Middle frontal gyrus (tissue), 1 donor: Measurements from ENCODE around the gene CHST15.

Experiments used
- DNase-seq: peaks from one replicate; pipeline ENCODE4 v3.0.0-alpha.2; 2015; ENCODE audit warnings: low spot score; ENCODE audit errors: extremely low spot score

CHST15 gene

DNA sequence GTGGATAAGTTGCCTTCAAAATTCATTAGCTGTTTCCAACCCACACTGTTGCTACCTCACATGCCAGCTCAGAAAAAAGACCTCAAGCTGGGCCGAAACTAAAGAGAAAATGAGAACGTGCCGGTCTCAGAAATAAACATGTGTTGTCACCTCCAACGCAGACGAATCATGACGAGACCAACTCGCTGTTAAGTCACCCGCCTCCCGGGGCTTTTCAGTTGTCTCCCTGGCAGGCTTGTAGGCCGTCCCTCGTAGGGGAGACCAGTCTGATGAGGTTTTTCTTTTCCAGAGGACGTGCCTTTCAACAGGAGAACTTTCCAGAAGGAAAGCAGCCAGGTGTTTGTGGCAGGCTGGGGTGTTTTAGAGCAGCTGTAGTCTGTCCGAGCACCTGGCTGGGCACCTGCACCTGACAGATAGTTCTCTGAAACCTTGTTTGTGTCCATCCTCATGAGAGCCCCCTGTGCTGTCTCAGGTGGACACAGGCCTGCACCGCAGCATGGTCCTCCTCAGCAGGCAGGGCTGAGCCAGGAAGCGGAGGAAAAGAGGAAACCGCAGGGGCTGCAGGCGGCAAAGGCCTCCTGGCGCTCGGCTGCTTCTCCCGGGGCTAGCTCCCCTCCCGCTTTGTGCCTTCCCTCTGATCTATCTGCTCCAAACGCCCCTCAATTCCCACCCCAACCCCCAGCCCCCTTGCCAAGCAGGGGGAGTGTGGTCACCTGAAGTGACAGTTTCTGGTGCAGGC lies 78.8 kb downstream of the CHST15 start:
- no peak for DNase-seq

DNA sequence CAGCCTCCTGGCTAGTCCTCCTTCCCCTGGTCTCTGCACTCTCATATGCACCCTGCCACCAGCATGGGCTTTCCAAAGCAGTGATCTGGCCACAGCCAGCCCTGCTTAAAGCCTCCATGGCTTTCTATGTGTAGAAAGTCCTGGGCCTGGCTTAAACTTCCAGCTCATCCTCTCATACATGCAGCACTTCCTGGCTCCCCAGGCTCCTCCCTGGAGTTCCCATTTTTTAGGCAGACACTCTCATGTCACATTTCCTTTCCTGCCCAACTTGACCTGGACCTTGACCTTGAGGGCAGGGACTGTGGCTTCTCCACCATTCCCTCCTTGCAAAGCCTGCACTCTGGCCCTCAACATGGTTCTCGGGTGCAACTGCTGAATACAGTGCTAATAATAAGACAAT lies 79.5 kb downstream of the CHST15 start:
- DNase-seq = no peak

DNA sequence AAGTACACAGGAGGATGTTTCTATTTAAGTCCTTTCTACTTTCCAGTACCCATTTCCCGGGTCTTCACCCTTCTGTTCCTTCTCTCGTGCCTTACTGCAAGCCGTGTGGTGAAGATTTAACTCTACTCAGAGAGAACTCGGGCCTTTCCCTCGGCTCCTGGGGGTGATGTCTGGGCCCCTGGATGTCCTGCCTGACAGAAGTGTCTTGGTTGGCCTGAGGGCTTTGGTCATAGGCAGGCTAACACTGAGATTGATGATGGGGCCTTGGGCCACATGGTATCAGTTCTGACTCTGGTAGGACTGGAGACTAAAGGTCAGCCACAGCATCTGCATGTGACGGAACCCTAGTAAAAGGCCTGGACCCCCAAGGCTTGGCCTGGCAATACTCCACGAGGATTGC lies 80.4 kb downstream of the CHST15 start:
- DNase-seq = no peak

DNA sequence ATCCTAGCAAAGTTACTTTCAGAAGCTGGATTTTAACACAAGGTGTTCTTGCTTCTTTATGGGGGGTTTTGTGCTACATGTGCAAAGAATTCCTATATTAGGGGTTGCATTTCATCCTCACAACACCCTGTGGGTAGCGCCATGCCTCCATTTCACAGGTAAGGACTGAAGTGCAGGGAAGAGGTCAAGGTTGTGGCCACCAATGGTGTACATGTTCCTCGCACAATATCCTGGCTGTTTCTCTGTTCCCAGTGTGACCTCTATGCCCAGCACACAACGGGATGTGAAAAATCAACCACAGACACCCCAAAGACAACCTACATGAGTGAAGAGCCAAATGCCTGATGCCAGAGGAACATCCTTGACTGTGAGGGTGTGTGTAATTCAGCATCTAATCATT lies 80.8 kb downstream of the CHST15 start:
- DNase-seq = no peak

DNA sequence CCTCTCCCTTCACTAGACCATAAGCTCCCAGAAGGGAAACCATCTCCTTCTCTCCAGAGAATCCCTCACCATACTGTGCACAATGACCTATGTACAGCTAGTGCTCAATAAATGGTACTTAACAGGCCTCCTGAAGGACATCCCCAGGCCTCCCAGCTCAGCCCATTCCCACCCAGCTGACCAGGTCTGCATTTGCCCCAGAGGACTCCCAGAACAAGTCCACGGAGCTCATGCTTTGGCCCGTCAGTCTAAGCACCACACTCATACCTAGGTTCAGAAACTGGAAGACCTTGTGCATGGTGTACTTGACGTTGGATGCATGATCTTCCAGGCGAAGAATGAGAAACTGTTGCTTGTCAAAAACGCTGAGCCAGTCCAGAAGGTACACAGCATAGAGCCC lies 81.3 kb downstream of the CHST15 start:
- no peak for DNase-seq

DNA sequence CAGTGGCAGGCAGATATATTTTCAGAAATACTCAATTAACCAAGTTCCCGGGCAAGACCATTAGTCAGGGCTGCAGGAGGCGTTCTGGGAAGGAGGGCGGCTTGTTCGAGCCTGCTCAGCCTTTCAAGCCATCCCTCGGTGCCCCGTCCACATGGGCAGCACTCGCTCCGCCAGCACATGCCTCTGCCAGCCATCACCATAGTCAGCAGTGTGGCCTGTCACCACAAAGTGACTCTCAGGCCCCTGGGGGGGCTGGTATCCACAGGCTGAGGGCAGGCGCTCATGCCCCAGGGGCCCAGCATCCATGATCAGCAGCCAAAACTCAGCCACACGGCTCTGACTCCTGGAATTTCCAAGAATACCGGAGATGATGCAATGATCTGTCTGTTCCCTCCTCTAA lies 81.9 kb downstream of the CHST15 start:
- DNase-seq = no peak

DNA sequence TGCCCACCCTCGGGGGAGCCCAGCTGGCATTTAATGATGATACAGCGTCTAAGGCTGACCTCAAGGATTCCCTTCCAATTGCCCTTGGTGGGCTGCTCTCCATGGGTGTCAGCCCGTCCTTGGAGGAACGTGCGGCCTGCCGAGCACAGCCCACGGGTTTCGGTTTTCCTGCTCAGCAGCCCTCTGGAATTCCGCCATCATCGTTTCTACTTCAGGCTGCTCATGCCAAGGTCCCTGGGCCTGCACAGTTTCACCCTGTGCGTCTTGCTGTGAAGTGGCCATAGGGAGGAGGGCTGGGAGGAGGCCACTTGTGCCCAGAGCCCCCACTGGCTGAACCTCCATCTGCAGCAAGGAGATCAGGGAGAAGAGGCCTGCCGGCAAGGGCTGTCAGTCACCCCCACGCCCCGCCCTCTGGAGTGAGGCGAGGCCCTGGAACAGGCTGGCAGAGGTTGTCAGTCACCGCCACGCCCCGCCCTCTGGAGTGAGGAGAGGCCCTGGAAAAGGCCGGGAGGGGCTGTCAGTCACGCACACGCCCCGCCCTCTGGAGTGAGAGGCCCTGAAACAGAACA lies 82.8 kb downstream of the CHST15 start:
- no peak for DNase-seq

DNA sequence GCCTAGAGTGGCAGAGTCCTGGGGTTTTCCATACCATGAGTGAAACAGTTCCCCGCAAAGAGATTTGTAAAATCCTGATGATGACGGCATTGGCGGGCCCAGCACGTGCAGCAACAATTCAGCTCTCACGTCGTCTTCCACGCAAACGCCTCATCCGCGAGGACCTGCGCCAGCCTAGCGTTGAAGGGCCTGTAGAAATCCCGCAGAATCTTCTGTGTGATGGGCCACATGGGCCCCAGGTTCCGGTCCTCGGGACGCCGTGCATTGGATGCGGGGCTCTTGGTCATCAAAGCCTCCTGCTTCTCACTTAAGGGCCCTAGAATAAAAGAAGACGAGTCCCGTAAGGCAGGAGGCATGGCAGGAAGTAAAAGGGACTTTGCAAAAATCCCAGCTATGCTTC lies 83.4 kb downstream of the CHST15 start:
- no peak for DNase-seq

DNA sequence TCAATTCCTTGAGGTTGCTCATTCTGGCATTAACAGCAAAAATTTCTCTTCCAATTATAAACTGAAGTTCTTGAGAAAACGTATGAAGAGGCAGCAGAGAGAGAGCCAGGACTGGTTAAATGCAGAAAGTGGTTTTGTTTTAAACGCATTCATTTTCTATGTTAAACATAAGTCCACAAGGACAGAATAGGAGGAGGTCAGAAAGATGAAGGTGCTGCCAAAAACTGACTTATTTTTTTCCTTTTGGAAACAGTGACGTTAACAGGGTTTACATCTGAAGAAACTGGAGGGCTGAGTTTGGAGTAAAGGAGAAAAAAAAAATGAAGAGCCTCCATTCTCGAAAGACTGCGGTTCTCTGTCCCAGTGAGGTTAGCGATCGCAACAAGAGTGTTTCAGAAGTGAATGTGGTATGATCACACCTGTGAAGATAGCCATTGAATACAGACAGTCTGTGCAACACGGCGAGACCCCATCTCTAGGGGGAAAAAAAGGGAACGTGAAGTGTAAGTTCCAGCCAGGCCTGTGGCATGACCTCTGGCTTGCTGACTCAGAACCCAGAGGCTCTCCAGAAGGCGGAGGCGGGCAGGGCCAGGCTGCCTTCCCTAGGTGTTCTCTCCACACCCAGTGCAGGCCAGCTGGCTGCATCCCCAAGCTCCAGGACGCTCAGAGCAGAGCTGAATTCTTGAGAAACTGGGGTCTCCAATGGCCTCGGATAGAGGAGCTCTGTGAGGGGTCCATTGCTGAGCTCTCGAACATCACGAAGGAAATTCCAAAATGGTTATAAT lies 84.0 kb downstream of the CHST15 start:
- DNase-seq = no peak

DNA sequence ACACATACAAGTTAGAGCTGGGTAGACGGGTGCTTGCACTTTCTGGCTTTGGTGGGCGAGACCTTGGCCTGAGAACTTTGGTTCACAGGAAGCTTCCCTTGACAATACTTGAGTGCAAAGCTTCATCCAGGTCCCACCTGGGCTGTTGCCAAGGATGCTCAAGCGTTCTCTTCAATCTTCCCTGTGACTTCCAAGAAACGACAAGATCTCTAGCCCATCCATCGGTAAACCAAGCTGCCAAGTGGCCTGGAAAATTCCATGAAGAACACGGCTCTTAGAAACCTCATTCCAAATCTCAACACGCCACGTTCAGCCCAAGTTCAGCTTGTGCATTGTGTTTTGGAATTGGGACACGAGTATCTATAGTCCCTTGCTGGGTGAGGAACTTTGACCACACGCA lies 84.7 kb downstream of the CHST15 start:
- no peak for DNase-seq

DNA sequence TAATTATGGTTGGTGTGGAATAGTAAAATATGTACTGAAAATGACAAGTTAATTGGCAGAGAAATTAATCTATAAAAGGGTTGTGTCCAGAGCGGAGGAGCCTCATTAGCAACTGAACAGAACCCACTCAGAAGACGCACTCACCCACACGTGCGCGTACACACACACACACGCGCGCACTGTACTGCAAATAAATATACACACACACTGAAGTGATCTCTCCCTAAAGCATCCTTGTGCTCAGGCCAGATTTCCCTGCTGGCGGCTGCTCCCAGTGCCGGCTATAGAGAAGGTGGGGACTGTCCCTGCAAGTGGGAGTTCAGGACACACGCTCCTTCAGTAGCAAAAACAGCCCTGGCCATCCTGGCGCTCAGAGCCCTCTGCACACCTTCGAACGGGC lies 85.2 kb downstream of the CHST15 start:
- no peak for DNase-seq

DNA sequence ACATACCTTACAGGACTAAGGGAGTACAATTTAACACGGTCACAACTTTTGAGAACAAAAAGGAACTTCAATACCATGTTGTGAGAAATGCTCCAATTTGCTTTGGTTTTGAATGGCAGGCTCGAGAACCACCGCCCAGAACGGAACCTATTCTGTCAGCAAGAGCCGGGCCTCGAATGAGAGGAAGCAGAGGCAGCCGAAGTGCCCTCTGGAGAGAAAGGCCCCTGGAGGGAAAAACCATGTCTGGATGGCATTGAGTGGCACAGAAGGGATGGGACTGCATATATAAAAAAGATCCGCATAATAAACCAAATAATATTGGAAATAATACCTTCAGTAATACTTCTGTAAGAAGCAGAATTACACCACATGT lies 85.6 kb downstream of the CHST15 start:
- DNase-seq = no peak

DNA sequence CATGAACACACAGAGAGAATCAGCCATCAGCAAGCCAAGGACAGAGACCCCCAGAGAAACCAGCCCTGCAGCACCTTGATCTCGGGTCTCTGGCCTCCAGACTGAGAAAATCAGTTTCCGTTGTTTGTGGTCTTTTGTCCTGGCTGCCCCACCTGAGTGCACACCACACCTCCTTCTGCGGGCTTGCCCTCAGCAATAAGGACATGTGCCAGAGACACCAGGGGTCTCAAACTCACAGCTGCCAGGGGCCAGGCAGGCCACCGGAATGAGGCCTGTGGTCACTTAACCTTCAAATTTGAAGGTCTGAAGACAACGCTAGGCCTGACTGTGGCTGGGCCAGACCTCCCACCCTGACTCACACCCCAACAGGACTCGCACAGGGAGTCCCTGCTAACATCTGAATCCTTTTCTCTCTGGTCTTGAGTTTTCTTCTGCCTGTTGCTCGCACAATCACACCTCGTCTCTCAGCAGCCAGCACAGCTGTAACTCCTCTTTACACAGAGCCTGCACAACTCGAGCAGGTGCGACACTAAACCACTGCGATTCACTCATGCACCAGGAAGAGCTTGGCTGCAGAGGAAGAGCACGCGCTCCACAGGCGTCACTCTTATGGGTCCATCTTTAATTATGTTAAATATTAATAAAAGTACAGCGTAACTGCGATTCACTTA lies 86.2 kb downstream of the CHST15 start:
- no peak for DNase-seq

DNA sequence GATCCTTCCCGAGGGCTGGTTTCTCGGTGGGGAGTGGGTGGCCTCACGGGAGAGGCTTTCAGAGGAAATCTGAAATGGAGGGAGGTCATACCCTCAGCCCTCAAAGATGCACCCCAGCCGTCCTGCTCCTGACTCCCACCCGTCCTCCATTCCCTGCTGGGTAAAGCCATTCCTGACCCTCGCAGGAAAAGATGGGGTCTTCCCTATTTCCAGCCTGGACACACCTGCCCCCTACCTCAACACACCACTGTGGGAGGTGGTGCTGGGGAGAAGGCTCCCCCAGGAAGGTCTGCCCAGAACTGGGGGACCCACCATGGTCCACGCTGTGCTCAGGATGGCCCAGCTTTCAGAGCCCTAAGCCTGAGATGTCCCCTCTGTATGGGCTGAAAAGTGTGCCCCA lies 86.9 kb downstream of the CHST15 start:
- DNase-seq = no peak

DNA sequence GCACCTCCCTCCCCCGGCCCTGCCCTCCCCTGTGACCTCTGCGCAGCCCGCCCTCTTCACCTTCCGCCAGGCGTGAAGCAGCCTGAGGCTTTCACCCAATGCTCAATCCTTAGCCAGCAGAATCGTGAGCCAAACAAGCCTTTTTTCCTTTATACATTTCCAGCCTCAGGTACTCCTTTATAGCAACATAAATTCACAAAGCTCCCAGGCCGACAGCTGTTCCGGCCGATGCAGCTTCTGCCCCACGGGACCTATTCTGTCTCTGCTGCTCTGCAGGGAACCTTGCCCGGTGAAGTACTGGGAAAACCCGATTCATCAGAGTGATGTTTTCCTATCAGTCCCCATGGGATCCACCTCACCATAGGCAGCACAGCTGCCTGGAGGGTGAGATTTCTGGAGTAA lies 87.4 kb downstream of the CHST15 start:
- no peak for DNase-seq

DNA sequence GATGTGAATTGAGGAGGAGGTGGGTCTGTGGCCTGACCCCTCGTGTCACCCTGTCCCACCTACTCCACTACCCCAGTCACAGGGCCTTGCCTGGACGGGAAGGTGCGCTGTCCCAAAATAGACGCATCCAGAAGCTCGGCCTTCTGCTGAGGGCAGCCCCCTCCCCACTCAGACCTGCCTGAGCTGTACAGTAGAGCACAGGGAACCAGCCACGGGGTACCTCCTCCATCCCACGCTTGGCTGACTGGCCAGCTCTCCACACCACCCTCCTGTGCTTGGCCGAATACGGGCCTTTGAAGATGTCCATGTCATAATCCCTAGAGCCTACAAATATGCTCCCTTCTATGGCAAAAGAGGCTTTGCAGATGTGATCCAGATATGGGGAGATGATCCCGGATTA lies 88.3 kb downstream of the CHST15 start:
- DNase-seq = no peak

DNA sequence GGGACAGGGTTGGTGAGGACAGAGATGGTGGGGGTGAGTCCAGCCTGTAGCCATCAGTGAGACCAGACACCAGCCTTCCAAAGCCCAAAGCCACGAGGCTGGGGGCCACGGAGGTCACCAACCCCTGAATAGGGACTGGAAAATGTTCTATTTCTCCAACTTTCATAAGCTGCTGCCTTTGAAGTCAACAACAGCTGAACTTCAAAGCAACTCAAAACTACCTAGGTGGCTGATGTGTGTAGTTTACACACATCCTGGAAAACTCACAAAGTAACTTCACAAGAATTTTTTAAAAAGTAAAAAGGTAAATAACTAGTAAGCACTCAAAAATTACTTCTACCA lies 88.8 kb downstream of the CHST15 start:
- DNase-seq = no peak

DNA sequence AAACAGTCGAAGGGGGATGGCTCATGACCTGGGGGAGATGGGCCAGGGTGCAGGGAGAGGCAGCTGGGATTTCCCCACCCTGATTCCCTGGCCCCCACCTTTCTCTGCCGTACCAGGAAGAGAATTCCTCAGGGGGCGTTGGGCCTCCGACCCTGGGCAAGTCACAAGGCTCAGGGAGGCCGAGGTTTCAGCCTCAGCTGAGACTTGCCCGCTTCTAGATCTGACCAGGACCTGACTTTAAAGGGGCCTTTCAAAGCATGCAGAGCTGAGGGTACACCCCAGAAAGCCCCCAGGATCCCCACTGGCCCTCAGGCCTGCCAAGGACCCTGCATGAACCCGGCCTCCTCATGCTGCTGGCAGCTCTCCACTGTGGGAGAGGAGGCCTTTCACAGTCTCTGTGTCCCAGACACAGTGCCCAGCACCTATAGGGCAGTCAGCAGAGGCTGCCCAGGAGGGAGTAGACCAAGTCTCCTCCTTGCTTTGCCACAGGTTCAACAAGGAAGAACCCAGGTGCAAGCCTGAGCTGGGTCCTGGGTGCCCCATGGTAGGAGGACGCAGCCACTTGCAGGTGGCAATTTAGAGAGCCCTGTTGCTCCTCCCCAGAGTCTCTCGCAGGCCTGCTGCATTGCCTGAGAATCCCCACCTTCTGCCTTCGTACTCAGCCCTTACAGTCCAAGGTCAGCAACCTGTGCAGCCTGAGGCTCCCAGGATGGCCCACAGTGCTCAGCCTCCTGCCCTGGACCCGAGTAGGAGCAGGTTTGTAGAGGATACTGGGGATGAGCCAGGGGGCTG lies 89.3 kb downstream of the CHST15 start:
- no peak for DNase-seq

DNA sequence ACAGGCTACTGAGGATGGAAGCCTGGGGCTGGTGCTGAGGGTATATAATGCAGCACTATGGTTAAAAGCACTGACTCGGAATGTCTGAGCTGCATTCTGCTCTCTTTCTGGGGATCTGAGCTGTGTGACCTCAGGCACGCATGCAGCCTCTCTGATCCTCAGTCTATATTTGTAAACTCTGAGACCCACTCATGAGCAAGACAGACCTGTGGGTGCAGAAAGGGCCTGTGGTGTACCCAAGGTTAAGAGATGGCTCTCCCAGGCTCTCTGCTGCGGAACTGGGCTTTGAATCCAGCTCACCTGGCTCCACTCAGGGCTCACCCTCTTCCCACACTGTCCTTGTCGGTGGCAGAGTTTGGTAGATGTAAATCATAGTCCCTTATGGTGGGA lies 89.9 kb downstream of the CHST15 start:
- no peak for DNase-seq

DNA sequence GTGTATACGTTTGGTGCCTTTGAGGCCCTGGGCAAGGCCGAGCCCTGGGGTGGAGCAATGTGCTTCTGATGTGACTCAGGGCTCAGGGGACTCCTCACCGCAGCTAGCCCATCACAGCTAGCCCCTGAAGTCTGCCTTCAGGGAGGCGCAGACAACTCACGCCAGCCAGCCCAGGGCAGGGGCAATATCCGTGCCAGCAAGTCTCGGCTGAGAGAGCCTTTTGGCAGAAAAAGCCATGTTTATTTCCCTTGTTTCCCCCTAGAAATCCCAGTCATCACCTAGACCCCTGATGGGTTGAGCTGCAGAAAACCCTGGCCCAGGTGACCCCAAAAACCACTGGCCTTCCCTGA lies 90.4 kb downstream of the CHST15 start:
- no peak for DNase-seq

DNA sequence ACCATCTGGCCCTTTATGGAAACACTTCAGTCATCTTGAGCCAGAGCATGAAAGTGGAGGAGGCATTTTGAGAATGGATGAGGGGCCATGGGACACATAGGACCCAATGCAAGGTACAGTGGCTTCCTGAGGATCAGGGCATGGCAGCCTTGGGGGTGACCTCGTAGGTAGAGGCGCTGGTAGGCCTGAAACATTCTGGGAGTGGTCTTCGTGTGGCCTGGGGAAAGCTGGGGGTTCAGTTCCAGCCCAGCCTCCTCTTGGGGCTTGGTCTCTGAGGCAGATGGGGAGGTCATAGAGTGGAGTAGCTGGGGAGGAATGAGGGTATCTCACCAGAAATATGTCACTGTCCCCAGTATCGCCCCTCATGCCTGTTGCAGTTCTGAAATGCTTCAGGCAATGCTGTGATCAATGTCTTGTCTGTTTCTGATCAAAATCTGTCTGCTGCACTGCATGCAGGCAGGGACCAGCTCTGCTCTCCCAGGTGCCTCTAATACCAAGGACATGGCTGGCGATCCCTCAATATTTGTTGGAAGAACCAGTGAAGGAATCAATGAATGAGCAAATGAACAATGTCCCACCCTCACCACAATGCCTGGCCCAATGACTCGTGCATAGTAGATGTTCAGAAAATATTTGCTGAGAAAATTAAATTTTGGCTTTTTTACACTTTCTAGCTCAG lies 90.9 kb downstream of the CHST15 start:
- no peak for DNase-seq
